H9 (cell line): Measurements from ENCODE around the gene ETV3L. TPM values are rescaled to one million over a fixed set of nuclear protein-coding genes. Genes with fewer than 3 reads are reported as not detected.
"Not testable (repeated sequence)": the region's sequence is repeated elsewhere in the genome, so short reads cannot be mapped to it uniquely, and the experiment has no call there.

Experiments used
- DNase-seq: peaks from one replicate; pipeline ENCODE4 v3.0.0-alpha.2; 2017
- H2AFZ ChIP-seq: one replicate; pipeline ENCODE4 v1.6.1; 2013; ENCODE audit warnings: mild to moderate bottlenecking, low read length, control low read depth, moderate library complexity
- H2AK5ac ChIP-seq: 2 replicates; pipeline ENCODE4 v1.6.1; 2013; ENCODE audit warnings: low read length, control low read depth, mixed read lengths; ENCODE audit not compliant: insufficient read length
- H2BK120ac ChIP-seq: one replicate; pipeline ENCODE4 v1.6.1; 2013; ENCODE audit warnings: low read depth, mild to moderate bottlenecking, low read length, control low read depth, inconsistent platforms; ENCODE audit not compliant: poor library complexity, severe bottlenecking
- H2BK12ac ChIP-seq: 2 replicates; pipeline ENCODE4 v1.6.1; 2013; ENCODE audit warnings: low read length, control low read depth, mixed read lengths, low read depth; ENCODE audit not compliant: insufficient read length
- H2BK15ac ChIP-seq: 2 replicates; pipeline ENCODE4 v1.6.1; 2013; ENCODE audit warnings: low read depth, low read length, control low read depth
- H2BK20ac ChIP-seq: one replicate; pipeline ENCODE4 v1.6.1; 2013; ENCODE audit warnings: low read depth, mild to moderate bottlenecking, low read length, control low read depth, inconsistent platforms; ENCODE audit not compliant: poor library complexity, severe bottlenecking
- H2BK5ac ChIP-seq: 2 replicates; pipeline ENCODE4 v1.6.1; 2013; ENCODE audit warnings: low read length, control low read depth, mixed read lengths; ENCODE audit not compliant: insufficient read length
- H3K14ac ChIP-seq: 2 replicates; pipeline ENCODE4 v1.6.1; 2013; ENCODE audit warnings: low read length, control low read depth; ENCODE audit not compliant: insufficient read depth
- H3K18ac ChIP-seq: 2 replicates; pipeline ENCODE4 v1.6.1; 2013; ENCODE audit warnings: low read depth, mild to moderate bottlenecking, mixed read lengths, low read length, control low read depth; ENCODE audit not compliant: insufficient read length
- H3K23ac ChIP-seq: 2 replicates; pipeline ENCODE4 v1.6.1; 2013; ENCODE audit warnings: low read length, control low read depth, mixed read lengths, low read depth; ENCODE audit not compliant: insufficient read length
- H3K23me2 ChIP-seq: 2 replicates; pipeline ENCODE4 v1.6.1; 2013; ENCODE audit warnings: low read depth, mild to moderate bottlenecking, mixed read lengths, low read length, control low read depth; ENCODE audit not compliant: insufficient read length, poor library complexity, severe bottlenecking
- H3K27ac ChIP-seq: 2 replicates; pipeline ENCODE4 v1.5.1; 2013; ENCODE audit warnings: low read length, control low read depth, mixed read lengths, low read depth; ENCODE audit not compliant: insufficient read length
- H3K27me3 ChIP-seq: 2 replicates; pipeline ENCODE4 v1.6.1; 2013; ENCODE audit warnings: low read length, control low read depth, inconsistent platforms; ENCODE audit not compliant: insufficient read depth
- H3K4ac ChIP-seq: 2 replicates; pipeline ENCODE4 v1.6.1; 2013; ENCODE audit warnings: low read depth, mild to moderate bottlenecking, control low read depth, inconsistent platforms, low read length, moderate library complexity
- H3K4me1 ChIP-seq: 2 replicates; pipeline ENCODE4 v1.6.1; 2013; ENCODE audit warnings: low read length, control low read depth, inconsistent platforms; ENCODE audit not compliant: insufficient read depth
- H3K4me2 ChIP-seq: 2 replicates; pipeline ENCODE4 v1.6.1; 2013; ENCODE audit warnings: low read length, control low read depth, mixed read lengths; ENCODE audit not compliant: insufficient read length, insufficient read depth
- H3K56ac ChIP-seq: 2 replicates; pipeline ENCODE4 v1.6.1; 2013; ENCODE audit warnings: low read depth, mild to moderate bottlenecking, mixed read lengths, low read length, control low read depth; ENCODE audit not compliant: insufficient read length
- H3K79me1 ChIP-seq: 2 replicates; pipeline ENCODE4 v1.6.1; 2013; ENCODE audit warnings: low read depth, mild to moderate bottlenecking, moderate library complexity, low read length, control low read depth, inconsistent platforms; ENCODE audit not compliant: insufficient read depth, poor library complexity, severe bottlenecking
- H3K79me2 ChIP-seq: 2 replicates; pipeline ENCODE4 v1.6.1; 2013; ENCODE audit warnings: low read length, control low read depth, inconsistent platforms; ENCODE audit not compliant: insufficient read depth
- H3K9ac ChIP-seq: 2 replicates; pipeline ENCODE4 v1.6.1; 2013; ENCODE audit warnings: low read length, control low read depth, mixed read lengths; ENCODE audit not compliant: insufficient read length; ENCODE audit errors: extremely low read depth
- H3K9me3 ChIP-seq: one replicate; pipeline ENCODE4 v1.6.1; 2013; ENCODE audit warnings: low read depth, low read length, inconsistent platforms; ENCODE audit not compliant: control insufficient read depth
- H3T11ph ChIP-seq: one replicate; pipeline ENCODE4 v1.6.1; 2013; ENCODE audit warnings: mild to moderate bottlenecking, low read length, control low read depth, inconsistent platforms
- H4K20me1 ChIP-seq: one replicate; pipeline ENCODE4 v1.6.1; 2013; ENCODE audit not compliant: control insufficient read depth, insufficient read length, insufficient read depth
- H4K5ac ChIP-seq: 2 replicates; pipeline ENCODE4 v1.6.1; 2013; ENCODE audit warnings: low read depth, mild to moderate bottlenecking, mixed read lengths, low read length, control low read depth; ENCODE audit not compliant: insufficient read length
- H4K8ac ChIP-seq: replicated peaks from 2 replicates; pipeline ENCODE4 v1.6.1; 2013; ENCODE audit warnings: low read length, control low read depth, mixed read lengths, low read depth; ENCODE audit not compliant: insufficient read length
- H4K91ac ChIP-seq: 2 replicates; pipeline ENCODE4 v1.6.1; 2013; ENCODE audit warnings: low read depth, mild to moderate bottlenecking, moderate library complexity, mixed read lengths, low read length, control low read depth; ENCODE audit not compliant: insufficient read length
- H3K27ac Mint-ChIP-seq, 3 experiments: 2 replicates in 2 of 3; 3 replicates in 1 of 3; pipeline ENCODE4 v1.8.0; 2020 to 2021; ENCODE audit warnings: mixed read lengths in 3 of 3, mild to moderate bottlenecking in 1 of 3, moderate library complexity in 1 of 3
- H3K27me3 Mint-ChIP-seq: 2 replicates; pipeline ENCODE4 v1.8.0; 2021; ENCODE audit warnings: low read depth, mild to moderate bottlenecking, moderate library complexity, mixed read lengths
- H3K36me3 Mint-ChIP-seq, 3 experiments: 2 replicates in 2 of 3; 3 replicates in 1 of 3; pipeline ENCODE4 v1.8.0; 2020 to 2021; ENCODE audit warnings: low read depth in 3 of 3, mixed read lengths in 3 of 3; ENCODE audit not compliant: insufficient read depth in 1 of 3
- H3K4me1 Mint-ChIP-seq, 2 experiments: 2 replicates each; pipeline ENCODE4 v1.8.0; 2020; ENCODE audit warnings: mixed read lengths in 2 of 2
- H3K4me3 Mint-ChIP-seq, 2 experiments: 2 replicates in 1 of 2; 3 replicates in 1 of 2; pipeline ENCODE4 v1.8.0; 2020 to 2021; ENCODE audit warnings: mild to moderate bottlenecking in 2 of 2, mixed read lengths in 2 of 2, moderate library complexity in 1 of 2
- H3K9me3 Mint-ChIP-seq, 2 experiments: 2 replicates in 1 of 2; 3 replicates in 1 of 2; pipeline ENCODE4 v1.8.0; 2020; ENCODE audit warnings: mild to moderate bottlenecking in 2 of 2, mixed read lengths in 2 of 2, moderate library complexity in 1 of 2
- WGBS: extraction: QIAGEN DNeasy Blood & Tissue Kit; methylation state at CpG from one replicate; pipeline ENCODE4 v1.1.7; 2013; ENCODE audit warnings: missing lambda C conversion rate, low lambda C conversion rate, mixed read lengths; ENCODE audit not compliant: insufficient read length; ENCODE audit errors: extremely low coverage; 5-methylcytosine and 5-hydroxymethylcytosine counted together
- total RNA-seq: library from RNA; stranded (reverse); gene quantifications from 2 replicates; pipeline ENCODE4 v1.2.1, GENCODE V29; 2021
- TF ChIP-seq, protein P1 (sequence below): fragments of 200-600 bp; sonication (generic); conservative IDR thresholded peaks from 3 replicates; pipeline ENCODE4 v1.8.0; 2021; ENCODE audit warnings: antibody characterized with exemption, mild to moderate bottlenecking

Gene ETV3L
- total RNA-seq, 1 experiment from 2014 or later: 0.96 TPM

DNA sequence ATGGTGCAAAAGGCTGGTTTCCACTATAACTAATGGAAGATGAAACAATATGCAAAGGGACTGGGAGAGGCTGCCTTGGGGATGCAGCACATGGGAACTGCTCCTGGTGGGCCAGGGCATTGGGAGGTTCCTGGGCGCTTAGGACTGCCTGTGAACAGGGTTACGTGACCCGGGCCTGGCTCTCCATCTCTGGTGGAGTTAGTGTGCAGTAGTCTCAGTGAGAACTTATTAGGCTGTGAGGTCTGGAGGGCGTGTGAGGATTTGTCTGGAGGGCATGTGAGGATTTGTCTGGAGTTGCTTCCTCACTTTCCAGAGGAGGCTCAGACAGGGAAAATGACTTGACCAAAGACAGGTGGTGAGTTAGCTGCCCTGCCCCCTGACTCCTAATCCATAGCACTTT, 1.5 kb upstream of the ETV3L start:
- Histone ChIP-seq H3K14ac (no peak overlapping the region), H3K9ac (no peak overlapping the region), H3K27me3 (no peaks in the 10 kb centered on the region), H3K27ac (no peak overlapping the region), H2BK12ac (no peak overlapping the region), H3K56ac (no peak overlapping the region), H2BK15ac (no peak overlapping the region), H3K9me3 (no peaks in the 10 kb centered on the region), H4K8ac (no peak overlapping the region), H3K23ac (no peak overlapping the region), H3K4ac (no peak overlapping the region), H3K4me1 (no peaks in the 10 kb centered on the region), H2BK20ac (no peak overlapping the region), H2BK120ac (no peak overlapping the region), H2AK5ac (no peak overlapping the region), H4K91ac (no peak overlapping the region), H3K18ac (no peak overlapping the region), H2AFZ (no peak overlapping the region), H4K5ac (no peak overlapping the region), H4K20me1 (no peaks in the 10 kb centered on the region), H2BK5ac (no peak overlapping the region), H3K4me2 (no peak overlapping the region), H3K23me2 (no peaks in the 10 kb centered on the region), H3T11ph (no peak overlapping the region), H3K79me2 (no peaks in the 10 kb centered on the region), H3K79me1 (no peaks in the 10 kb centered on the region)
- H3K9me3 Mint-ChIP-seq: no peaks in the 10 kb centered on the region; a peak in 1 of 5 replicates
- no peaks in the 10 kb centered on the region for H3K36me3 Mint-ChIP-seq
- DNase-seq: no peak
- H3K27me3 Mint-ChIP-seq: peaks cover 17% of the 10 kb centered on the region
- peaks cover 16 to 30% of the 10 kb centered on the region in 2 experiments for H3K4me1 Mint-ChIP-seq
- TF ChIP-seq, protein P1, sequence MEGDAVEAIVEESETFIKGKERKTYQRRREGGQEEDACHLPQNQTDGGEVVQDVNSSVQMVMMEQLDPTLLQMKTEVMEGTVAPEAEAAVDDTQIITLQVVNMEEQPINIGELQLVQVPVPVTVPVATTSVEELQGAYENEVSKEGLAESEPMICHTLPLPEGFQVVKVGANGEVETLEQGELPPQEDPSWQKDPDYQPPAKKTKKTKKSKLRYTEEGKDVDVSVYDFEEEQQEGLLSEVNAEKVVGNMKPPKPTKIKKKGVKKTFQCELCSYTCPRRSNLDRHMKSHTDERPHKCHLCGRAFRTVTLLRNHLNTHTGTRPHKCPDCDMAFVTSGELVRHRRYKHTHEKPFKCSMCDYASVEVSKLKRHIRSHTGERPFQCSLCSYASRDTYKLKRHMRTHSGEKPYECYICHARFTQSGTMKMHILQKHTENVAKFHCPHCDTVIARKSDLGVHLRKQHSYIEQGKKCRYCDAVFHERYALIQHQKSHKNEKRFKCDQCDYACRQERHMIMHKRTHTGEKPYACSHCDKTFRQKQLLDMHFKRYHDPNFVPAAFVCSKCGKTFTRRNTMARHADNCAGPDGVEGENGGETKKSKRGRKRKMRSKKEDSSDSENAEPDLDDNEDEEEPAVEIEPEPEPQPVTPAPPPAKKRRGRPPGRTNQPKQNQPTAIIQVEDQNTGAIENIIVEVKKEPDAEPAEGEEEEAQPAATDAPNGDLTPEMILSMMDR: no peak
- H3K4me3 Mint-ChIP-seq: no peak overlapping the region
- WGBS: no CpG with 5 or more reads among the region's 4 CpGs
- peak overlapping the region in 1 of 3 experiments; percentile 68; a peak in 4 of 7 replicates for H3K27ac Mint-ChIP-seq

DNA sequence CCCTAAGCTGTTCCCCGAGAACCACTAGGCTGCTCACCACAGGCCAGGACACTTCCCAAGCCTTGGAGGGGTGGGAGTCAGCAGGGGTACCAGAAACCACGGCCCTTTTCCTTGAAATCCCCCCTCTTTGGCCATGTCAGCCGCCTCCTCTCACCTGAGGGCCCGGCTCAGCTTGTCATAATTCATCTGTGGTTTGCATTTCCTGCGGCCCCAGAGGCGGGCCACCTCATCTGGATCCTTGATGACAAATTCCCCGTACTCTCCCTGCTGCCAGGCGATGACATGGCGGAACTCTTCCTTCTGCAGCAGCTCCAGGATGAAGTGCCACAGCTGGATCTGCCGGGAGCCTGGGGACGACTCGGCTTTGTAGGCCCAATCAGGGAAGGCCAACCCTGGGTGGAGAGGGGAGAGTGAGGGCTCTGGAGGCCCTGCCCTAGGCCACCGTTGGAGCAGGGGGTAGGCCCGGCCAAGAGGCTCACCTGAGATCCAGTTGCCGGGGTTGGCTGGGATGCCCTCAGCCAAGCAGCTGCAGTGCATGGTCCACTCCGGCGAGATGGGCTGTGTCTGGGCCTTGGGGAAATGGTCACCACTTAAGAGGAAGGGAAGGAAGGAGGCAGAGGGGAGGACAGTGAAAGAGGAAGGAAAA, 498 bp downstream of the ETV3L start:
- not testable (repeated sequence) for H3K4me3 Mint-ChIP-seq, H3K9me3 Mint-ChIP-seq, H2BK120ac ChIP-seq, H2BK20ac ChIP-seq, H3K9me3 ChIP-seq, H3K9ac ChIP-seq, H4K91ac ChIP-seq, H3T11ph ChIP-seq, H3K36me3 Mint-ChIP-seq, H2BK5ac ChIP-seq, H3K27me3 Mint-ChIP-seq, H2BK15ac ChIP-seq, H3K27ac ChIP-seq, H3K23me2 ChIP-seq, H3K23ac ChIP-seq, H3K18ac ChIP-seq, H4K8ac ChIP-seq, H3K4ac ChIP-seq, H3K79me1 ChIP-seq, H4K5ac ChIP-seq, DNase-seq, H3K27me3 ChIP-seq, H3K14ac ChIP-seq, H3K4me2 ChIP-seq, H3K79me2 ChIP-seq, H3K56ac ChIP-seq, H2AFZ ChIP-seq, H2AK5ac ChIP-seq, H3K4me1 ChIP-seq, H4K20me1 ChIP-seq, H2BK12ac ChIP-seq
- Mint-ChIP-seq H3K27ac (peak overlapping the region in 2 of 3 experiments; percentile 85 to 87; a peak in 3 of 7 replicates), H3K4me1 (peaks cover 10 to 17% of the 10 kb centered on the region in 2 experiments)
- WGBS: no CpG with 5 or more reads among the region's 17 CpGs
